K562 (cell line): Measurements from ENCODE around the gene WEE1. TPM values are rescaled to one million over a fixed set of nuclear protein-coding genes. Genes with fewer than 3 reads are reported as not detected.

Source experiments
- ARID1B ChIP-seq: fragments of 450-650 bp; IDR thresholded peaks from 2 replicates; pipeline ENCODE4 v1.6.1; 2016; ENCODE audit warnings: antibody characterized with exemption, mild to moderate bottlenecking, inconsistent platforms
- CBFA2T3 ChIP-seq: fragments of 450-650 bp; IDR thresholded peaks from 2 replicates; pipeline ENCODE4 v1.6.1; 2017
- EGR1 ChIP-seq: fragments of 450-650 bp; conservative IDR thresholded peaks from 2 replicates; pipeline ENCODE4 v1.6.1; 2017; ENCODE audit warnings: mild to moderate bottlenecking
- ETV1 ChIP-seq: fragments of 450-650 bp; conservative IDR thresholded peaks from 2 replicates; pipeline ENCODE4 v1.6.1; 2016; ENCODE audit warnings: missing genetic modification characterization, control low read depth, low read depth, missing compliant biosample characterization
- ETV5 ChIP-seq: sonication (generic); formaldehyde crosslinking; IDR thresholded peaks from 2 replicates; pipeline ENCODE4 v1.4.0; 2020; ENCODE audit warnings: low read depth, mild to moderate bottlenecking, missing genetic modification reagents
- FIP1L1 ChIP-seq: fragments of 200-400 bp; formaldehyde crosslinking; IDR thresholded peaks from 2 replicates; pipeline ENCODE4 v1.6.1; 2018; ENCODE audit warnings: mild to moderate bottlenecking, low read depth, low read length; ENCODE audit not compliant: poor library complexity, severe bottlenecking
- FOXA3 ChIP-seq, 2 experiments: fragments of 450-650 bp in 1 of 2; sonication (generic) in 1 of 2; formaldehyde crosslinking; IDR thresholded peaks in 1 of 2; conservative IDR thresholded peaks in 1 of 2; 2 replicates each; pipeline versions ENCODE4 v1.4.0 to v1.8.0; 2020 to 2022; ENCODE audit warnings: mild to moderate bottlenecking in 2 of 2, missing genetic modification reagents in 1 of 2
- GATAD2B ChIP-seq: fragments of 450-650 bp; IDR thresholded peaks from 2 replicates; pipeline ENCODE4 v1.6.1; 2017; ENCODE audit warnings: mild to moderate bottlenecking, borderline replicate concordance
- GTF2E2 ChIP-seq: fragments of 200-800 bp; sonication (Bioruptor generic); IDR thresholded peaks from 2 replicates; pipeline ENCODE4 v1.6.1; 2016; ENCODE audit warnings: missing genetic modification characterization, missing compliant biosample characterization
- KLF13 ChIP-seq: fragments of 450-650 bp; IDR thresholded peaks from 2 replicates; pipeline ENCODE4 v1.6.1; 2016; ENCODE audit warnings: missing genetic modification characterization, low read depth, mild to moderate bottlenecking, missing compliant biosample characterization, moderate library complexity, borderline replicate concordance
- MYNN ChIP-seq, 2 experiments: sonication (generic); formaldehyde crosslinking in 1 of 2; IDR thresholded peaks; 2 replicates each; pipeline versions ENCODE4 v1.5.0 to v1.6.1; 2016 to 2020; ENCODE audit warnings: antibody characterized with exemption in 1 of 2, missing genetic modification reagents in 1 of 2
- NEUROD1 ChIP-seq: fragments of 150-350 bp; IDR thresholded peaks from 2 replicates; pipeline ENCODE4 v1.6.1; 2014; ENCODE audit warnings: borderline replicate concordance, low read length, low read depth; ENCODE audit not compliant: partially characterized antibody
- NFE2 ChIP-seq: IDR thresholded peaks from 2 replicates; pipeline ENCODE4 v1.6.1; 2014; ENCODE audit warnings: antibody characterized with exemption, low read depth
- RBM17 ChIP-seq: fragments of 200-400 bp; formaldehyde crosslinking; IDR thresholded peaks from 2 replicates; pipeline ENCODE4 v1.6.1; 2017; ENCODE audit warnings: low read depth, mild to moderate bottlenecking, low read length, borderline replicate concordance
- SNAPC5 ChIP-seq: fragments of 250-450 bp; sonication (Bioruptor Pico); IDR thresholded peaks from 2 replicates; pipeline ENCODE4 v1.8.0; 2021; ENCODE audit warnings: moderate library complexity, mild to moderate bottlenecking, inconsistent platforms
- SOX6 ChIP-seq: fragments of 450-650 bp; IDR thresholded peaks from 2 replicates; pipeline ENCODE4 v1.6.1; 2014; ENCODE audit warnings: mild to moderate bottlenecking
- STAT5A ChIP-seq: IDR thresholded peaks from 2 replicates; pipeline ENCODE4 v1.6.1; 2012; ENCODE audit warnings: low read length, inconsistent platforms, borderline replicate concordance
- ZKSCAN1 ChIP-seq: fragments of 150-350 bp; IDR thresholded peaks from 2 replicates; pipeline ENCODE4 v1.6.1; 2016; ENCODE audit warnings: low read depth, low read length
- ZNF146 ChIP-seq: IDR thresholded peaks from one replicate; pipeline ENCODE4 v1.6.1; 2018; ENCODE audit warnings: missing compliant biosample characterization; ENCODE audit not compliant: unreplicated experiment
- polyA plus RNA-seq, 8 experiments: library from polyadenylated mRNA; depleted of rRNA in 4 of 8; stranded (reverse) in 5 of 8; unstranded in 3 of 8; fragments of >200 nt; fragmentation: Nextera tagmentation in 2 of 8; fragmentation: Illumina TruSeq in 1 of 8; extraction: Ambion mirVana in 2 of 8; extraction: Trizol in 1 of 8; gene quantifications; 2 replicates each; pipeline versions ENCODE4 v1.2.1 to v1.2.3, GENCODE V29; 2011 to 2014; ENCODE audit warnings: inconsistent platforms in 1 of 8, missing spikeins in 1 of 8
- total RNA-seq, 7 experiments: library from RNA; depleted of rRNA in 6 of 7; stranded (reverse); fragments of >200 nt in 6 of 7; fragmentation: Illumina TruSeq in 2 of 7; extraction: Trizol in 2 of 7; gene quantifications; 2 replicates each; pipeline versions ENCODE4 v1.2.1 to v1.2.3, GENCODE V29; 2011 to 2021; ENCODE audit warnings: low replicate concordance in 1 of 7
- TF ChIP-seq, protein P1 (sequence below): sonication (generic); formaldehyde crosslinking; IDR thresholded peaks from 2 replicates; pipeline ENCODE4 v1.4.0; 2020; ENCODE audit warnings: mild to moderate bottlenecking, missing genetic modification reagents
- TF ChIP-seq, protein P2 (sequence below): fragments of 200-800 bp; sonication (Bioruptor generic); IDR thresholded peaks from 2 replicates; pipeline ENCODE4 v1.6.1; 2017; ENCODE audit warnings: missing genetic modification characterization, missing compliant biosample characterization
- TF ChIP-seq, protein P3 (sequence below): conservative IDR thresholded peaks from 2 replicates; pipeline ENCODE4 v1.6.1; 2011; ENCODE audit warnings: low read depth, mild to moderate bottlenecking, low read length; ENCODE audit not compliant: control insufficient read depth

The WEE1 gene
- total and polyA plus RNA-seq, 9 of the 15 experiments (the other 6 are each of a cell fraction or from before 2014, with no cell fraction given): 21.9 to 99.0 (median 67.4) TPM

DNA sequence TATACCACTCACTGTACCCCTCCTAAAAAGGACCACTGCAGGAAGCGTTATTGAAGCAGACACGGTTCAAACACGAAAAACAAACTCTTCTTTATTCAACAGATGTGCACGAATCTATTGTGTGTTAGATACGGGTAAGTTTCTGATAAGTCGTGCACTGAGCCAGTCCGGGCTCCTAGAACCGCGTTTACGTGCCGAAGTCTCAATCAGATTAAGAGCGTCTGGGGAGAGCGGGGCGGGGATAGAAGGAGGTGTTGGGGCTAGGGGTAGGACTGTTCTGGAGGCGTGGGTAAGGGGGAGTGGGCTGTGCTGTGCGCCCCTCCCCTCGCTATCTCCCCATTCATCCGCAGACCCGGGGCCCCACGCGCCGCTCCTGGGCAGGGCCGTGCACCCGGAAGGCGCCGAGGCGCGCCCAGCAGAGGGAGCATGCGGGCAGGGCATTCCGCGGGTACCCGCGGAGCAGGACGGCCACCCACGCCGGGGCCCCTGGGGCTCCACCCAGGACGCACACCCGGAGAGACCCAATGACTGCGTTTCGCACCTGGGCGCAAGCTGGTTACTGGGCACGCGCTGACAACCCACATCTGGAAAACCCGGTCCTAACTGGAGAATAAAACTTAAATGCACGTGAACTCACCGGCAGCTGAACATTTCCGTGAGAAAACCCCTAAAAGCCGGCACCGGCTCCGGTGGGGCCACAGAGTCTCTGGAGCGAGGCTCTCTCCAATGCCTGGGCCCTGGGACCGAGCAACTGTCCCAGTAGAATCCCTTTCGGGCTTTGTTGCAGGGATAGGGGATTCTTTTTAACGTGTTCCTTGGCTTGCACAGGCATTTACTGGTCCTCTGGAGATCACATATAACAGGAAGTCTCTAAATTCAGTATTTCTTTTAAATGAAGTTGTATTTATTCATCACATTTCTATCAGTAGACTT lies 40.6 kb downstream of the WEE1 start (continued):
- peak; percentile 59 for TF ChIP-seq ETV1
- peak; percentile 75 for TF ChIP-seq KLF13 (tag)
- TF ChIP-seq FOXA3 (CRISPR knock-in tag; conservative IDR thresholded peaks at IDR 0.05 in 1 of 2, IDR thresholded peaks at IDR 0.05 in 1 of 2): 0 out of 4 replicates have a peak, but pooled peaks of 1 of the 2 experiments have one; percentile 16
- peak; percentile 6; the same call in 1 of the 2 replicates for TF ChIP-seq NFE2
- no peak for TF ChIP-seq RBM17
- TF ChIP-seq ZNF146 (CRISPR knock-in tag): peak; percentile 27
- peak; percentile 36 for TF ChIP-seq CBFA2T3
- TF ChIP-seq ARID1B: peak; percentile 37; the same call in 1 of the 2 replicates
- TF ChIP-seq FIP1L1: peak; percentile 68
- TF ChIP-seq STAT5A: no peak
- peak; percentile 87; the same call in 1 of the 2 replicates for TF ChIP-seq MYNN (IDR thresholded peaks at IDR 0.05)
- TF ChIP-seq MYNN (CRISPR knock-in tag; IDR thresholded peaks at IDR 0.05): no peak
- TF ChIP-seq, protein P1, sequence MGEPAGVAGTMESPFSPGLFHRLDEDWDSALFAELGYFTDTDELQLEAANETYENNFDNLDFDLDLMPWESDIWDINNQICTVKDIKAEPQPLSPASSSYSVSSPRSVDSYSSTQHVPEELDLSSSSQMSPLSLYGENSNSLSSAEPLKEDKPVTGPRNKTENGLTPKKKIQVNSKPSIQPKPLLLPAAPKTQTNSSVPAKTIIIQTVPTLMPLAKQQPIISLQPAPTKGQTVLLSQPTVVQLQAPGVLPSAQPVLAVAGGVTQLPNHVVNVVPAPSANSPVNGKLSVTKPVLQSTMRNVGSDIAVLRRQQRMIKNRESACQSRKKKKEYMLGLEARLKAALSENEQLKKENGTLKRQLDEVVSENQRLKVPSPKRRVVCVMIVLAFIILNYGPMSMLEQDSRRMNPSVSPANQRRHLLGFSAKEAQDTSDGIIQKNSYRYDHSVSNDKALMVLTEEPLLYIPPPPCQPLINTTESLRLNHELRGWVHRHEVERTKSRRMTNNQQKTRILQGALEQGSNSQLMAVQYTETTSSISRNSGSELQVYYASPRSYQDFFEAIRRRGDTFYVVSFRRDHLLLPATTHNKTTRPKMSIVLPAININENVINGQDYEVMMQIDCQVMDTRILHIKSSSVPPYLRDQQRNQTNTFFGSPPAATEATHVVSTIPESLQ (CRISPR knock-in tag): no peak
- TF ChIP-seq NEUROD1: peak; percentile 20
- TF ChIP-seq SOX6: peak; percentile 60
- TF ChIP-seq GTF2E2 (tag): peak; percentile 45; the same call in 1 of the 2 replicates
- TF ChIP-seq ETV5 (CRISPR knock-in tag): peak; percentile 90
- TF ChIP-seq, protein P2, sequence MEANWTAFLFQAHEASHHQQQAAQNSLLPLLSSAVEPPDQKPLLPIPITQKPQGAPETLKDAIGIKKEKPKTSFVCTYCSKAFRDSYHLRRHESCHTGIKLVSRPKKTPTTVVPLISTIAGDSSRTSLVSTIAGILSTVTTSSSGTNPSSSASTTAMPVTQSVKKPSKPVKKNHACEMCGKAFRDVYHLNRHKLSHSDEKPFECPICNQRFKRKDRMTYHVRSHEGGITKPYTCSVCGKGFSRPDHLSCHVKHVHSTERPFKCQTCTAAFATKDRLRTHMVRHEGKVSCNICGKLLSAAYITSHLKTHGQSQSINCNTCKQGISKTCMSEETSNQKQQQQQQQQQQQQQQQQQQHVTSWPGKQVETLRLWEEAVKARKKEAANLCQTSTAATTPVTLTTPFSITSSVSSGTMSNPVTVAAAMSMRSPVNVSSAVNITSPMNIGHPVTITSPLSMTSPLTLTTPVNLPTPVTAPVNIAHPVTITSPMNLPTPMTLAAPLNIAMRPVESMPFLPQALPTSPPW (CRISPR knock-in tag): peak; percentile 91
- peak; percentile 95 for TF ChIP-seq EGR1
- TF ChIP-seq, protein P3, sequence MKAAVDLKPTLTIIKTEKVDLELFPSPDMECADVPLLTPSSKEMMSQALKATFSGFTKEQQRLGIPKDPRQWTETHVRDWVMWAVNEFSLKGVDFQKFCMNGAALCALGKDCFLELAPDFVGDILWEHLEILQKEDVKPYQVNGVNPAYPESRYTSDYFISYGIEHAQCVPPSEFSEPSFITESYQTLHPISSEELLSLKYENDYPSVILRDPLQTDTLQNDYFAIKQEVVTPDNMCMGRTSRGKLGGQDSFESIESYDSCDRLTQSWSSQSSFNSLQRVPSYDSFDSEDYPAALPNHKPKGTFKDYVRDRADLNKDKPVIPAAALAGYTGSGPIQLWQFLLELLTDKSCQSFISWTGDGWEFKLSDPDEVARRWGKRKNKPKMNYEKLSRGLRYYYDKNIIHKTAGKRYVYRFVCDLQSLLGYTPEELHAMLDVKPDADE: peak; percentile 55; the same call in 1 of the 2 replicates
- TF ChIP-seq SNAPC5: no peak
- TF ChIP-seq GATAD2B: peak; percentile 96
- TF ChIP-seq ZKSCAN1: 0 out of 2 replicates have a peak, but pooled peaks have one; percentile 15
